KMS-11 (cell line): ENCODE measurements around the gene FGFBP3.

Source experiments
- H2AFZ ChIP-seq: fragments of 200-600 bp; sonication (generic); 2 replicates; pipeline ENCODE4 v1.6.1; 2016; ENCODE audit warnings: antibody characterized with exemption, mixed run types, low read depth
- H3K27ac ChIP-seq: fragments of 200-600 bp; sonication (generic); 2 replicates; pipeline ENCODE4 v1.6.1; 2016; ENCODE audit warnings: mild to moderate bottlenecking, mixed run types
- H3K27me3 ChIP-seq: fragments of 200-600 bp; sonication (generic); 2 replicates; pipeline ENCODE4 v1.6.1; 2017; ENCODE audit warnings: mild to moderate bottlenecking, low read depth, mixed run types, moderate library complexity; ENCODE audit not compliant: insufficient read depth
- H3K36me3 ChIP-seq: fragments of 200-600 bp; sonication (generic); 2 replicates; pipeline ENCODE4 v1.6.1; 2017; ENCODE audit warnings: mild to moderate bottlenecking, mixed run types; ENCODE audit not compliant: insufficient read depth
- H3K4me1 ChIP-seq: fragments of 200-600 bp; sonication (generic); 2 replicates; pipeline ENCODE4 v1.6.1; 2016; ENCODE audit warnings: mild to moderate bottlenecking, low read depth, mixed run types; ENCODE audit not compliant: poor library complexity, severe bottlenecking
- H3K4me2 ChIP-seq: fragments of 200-600 bp; sonication (generic); 2 replicates; pipeline ENCODE4 v1.7.0; 2016; ENCODE audit warnings: mild to moderate bottlenecking, mixed run types
- H3K4me3 ChIP-seq: fragments of 200-600 bp; sonication (generic); IDR thresholded peaks from 2 replicates; pipeline ENCODE4 v1.6.1; 2017; ENCODE audit warnings: low read depth, low read length, mixed read lengths; ENCODE audit not compliant: insufficient read depth
- H3K79me2 ChIP-seq: fragments of 200-600 bp; sonication (generic); 2 replicates; pipeline ENCODE4 v1.6.1; 2016; ENCODE audit warnings: low read depth, mixed run types; ENCODE audit not compliant: insufficient read depth
- H3K9ac ChIP-seq: fragments of 200-600 bp; sonication (generic); 2 replicates; pipeline ENCODE4 v1.6.1; 2016; ENCODE audit warnings: mild to moderate bottlenecking, mixed run types
- H4K20me1 ChIP-seq: fragments of 200-600 bp; sonication (generic); 2 replicates; pipeline ENCODE4 v1.6.1; 2016; ENCODE audit warnings: mild to moderate bottlenecking, mixed run types; ENCODE audit not compliant: insufficient read depth
- TF ChIP-seq, protein P1 (sequence below): fragments of 200-600 bp; sonication (generic); conservative IDR thresholded peaks from 2 replicates; pipeline ENCODE4 v1.6.1; 2017; ENCODE audit warnings: low read depth, mild to moderate bottlenecking, antibody characterized with exemption, low read length, moderate library complexity, mixed read lengths

Gene FGFBP3

DNA sequence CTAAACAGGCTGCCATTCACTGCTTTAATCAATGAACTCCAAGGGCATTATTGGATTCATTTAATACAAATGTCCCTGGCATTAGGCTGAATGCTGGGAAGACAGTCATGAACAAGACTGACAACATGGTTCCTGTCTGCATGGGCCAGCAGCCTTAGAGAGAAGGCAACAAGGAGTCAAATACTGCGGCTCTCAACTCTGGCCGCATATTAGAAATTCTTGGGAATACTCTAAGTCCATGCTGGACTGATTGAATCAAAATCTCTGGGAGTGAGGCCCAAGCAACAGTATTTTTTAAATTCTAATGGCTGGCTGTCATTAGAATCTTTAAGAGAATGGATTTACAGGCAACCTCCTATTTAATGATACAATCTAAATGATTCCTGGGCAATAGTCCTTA lies 34.1 kb downstream of the FGFBP3 start:
- H3K9ac ChIP-seq = no peak overlapping the region
- H3K4me2 ChIP-seq = no peak overlapping the region
- no peaks in the 10 kb centered on the region for H3K36me3 ChIP-seq
- TF ChIP-seq, protein P1, sequence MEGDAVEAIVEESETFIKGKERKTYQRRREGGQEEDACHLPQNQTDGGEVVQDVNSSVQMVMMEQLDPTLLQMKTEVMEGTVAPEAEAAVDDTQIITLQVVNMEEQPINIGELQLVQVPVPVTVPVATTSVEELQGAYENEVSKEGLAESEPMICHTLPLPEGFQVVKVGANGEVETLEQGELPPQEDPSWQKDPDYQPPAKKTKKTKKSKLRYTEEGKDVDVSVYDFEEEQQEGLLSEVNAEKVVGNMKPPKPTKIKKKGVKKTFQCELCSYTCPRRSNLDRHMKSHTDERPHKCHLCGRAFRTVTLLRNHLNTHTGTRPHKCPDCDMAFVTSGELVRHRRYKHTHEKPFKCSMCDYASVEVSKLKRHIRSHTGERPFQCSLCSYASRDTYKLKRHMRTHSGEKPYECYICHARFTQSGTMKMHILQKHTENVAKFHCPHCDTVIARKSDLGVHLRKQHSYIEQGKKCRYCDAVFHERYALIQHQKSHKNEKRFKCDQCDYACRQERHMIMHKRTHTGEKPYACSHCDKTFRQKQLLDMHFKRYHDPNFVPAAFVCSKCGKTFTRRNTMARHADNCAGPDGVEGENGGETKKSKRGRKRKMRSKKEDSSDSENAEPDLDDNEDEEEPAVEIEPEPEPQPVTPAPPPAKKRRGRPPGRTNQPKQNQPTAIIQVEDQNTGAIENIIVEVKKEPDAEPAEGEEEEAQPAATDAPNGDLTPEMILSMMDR = no peak
- H3K79me2 ChIP-seq = no peaks in the 10 kb centered on the region
- H4K20me1 ChIP-seq = no peaks in the 10 kb centered on the region
- no peak overlapping the region for H3K4me3 ChIP-seq
- no peaks in the 10 kb centered on the region for H3K27me3 ChIP-seq
- H3K4me1 ChIP-seq = no peaks in the 10 kb centered on the region
- H2AFZ ChIP-seq = no peak overlapping the region
- no peak overlapping the region for H3K27ac ChIP-seq

DNA sequence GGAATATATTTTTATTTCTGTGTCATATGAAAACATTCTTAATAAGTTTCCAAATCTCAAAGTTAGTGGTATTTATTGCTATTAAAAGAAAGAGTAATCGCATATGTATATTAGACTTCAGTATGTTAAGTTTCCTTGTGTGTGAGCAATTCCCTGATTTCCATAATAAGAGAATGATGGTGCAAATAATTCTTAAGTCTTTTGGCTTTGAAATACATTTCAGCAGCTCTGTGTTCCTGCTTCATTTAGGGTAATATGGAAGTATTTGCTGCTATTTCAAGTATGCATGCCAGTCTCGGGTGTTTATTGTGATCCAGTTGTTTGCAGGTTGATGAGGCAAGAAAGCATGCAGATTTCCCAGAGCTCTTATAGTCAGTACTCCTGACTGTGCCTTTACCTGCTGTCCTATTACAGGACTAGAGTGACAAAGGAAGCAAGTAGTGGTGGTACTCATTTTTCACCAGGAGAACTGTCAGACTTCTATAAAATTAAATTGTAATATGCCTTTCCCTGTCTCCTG lies 43.7 kb downstream of the FGFBP3 start:
- Histone ChIP-seq H4K20me1 (no peaks in the 10 kb centered on the region), H3K36me3 (no peaks in the 10 kb centered on the region), H3K79me2 (no peaks in the 10 kb centered on the region), H3K27ac (no peak overlapping the region), H3K4me2 (no peak overlapping the region), H2AFZ (no peak overlapping the region), H3K4me3 (no peak overlapping the region), H3K9ac (no peak overlapping the region), H3K27me3 (no peaks in the 10 kb centered on the region), H3K4me1 (peaks cover 6% of the 10 kb centered on the region)
- TF ChIP-seq, protein P1 = no peak

DNA sequence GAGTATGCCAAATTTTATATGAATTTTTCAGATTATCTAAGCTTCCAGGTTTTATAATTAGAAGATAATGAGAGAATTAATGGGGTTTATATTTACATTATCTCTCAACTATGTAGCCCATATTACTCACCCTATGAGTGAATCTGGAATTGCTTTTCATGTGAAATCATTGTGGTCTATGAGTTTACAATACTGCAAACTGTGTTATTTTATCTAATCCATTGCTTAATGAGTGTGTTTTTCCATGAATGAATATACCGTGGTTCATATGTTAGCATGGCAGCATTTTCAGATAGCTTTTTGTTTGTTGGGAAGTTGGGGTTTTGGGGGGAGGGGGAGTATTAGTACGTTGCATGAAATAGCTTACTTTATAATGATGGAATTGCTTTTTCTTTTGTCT lies 44.5 kb downstream of the FGFBP3 start:
- no peaks in the 10 kb centered on the region for H3K79me2 ChIP-seq
- H3K4me1 ChIP-seq = peaks cover 14% of the 10 kb centered on the region
- H3K4me2 ChIP-seq = no peak overlapping the region
- TF ChIP-seq, protein P1 = no peak
- no peaks in the 10 kb centered on the region for H4K20me1 ChIP-seq
- H3K27me3 ChIP-seq = no peaks in the 10 kb centered on the region
- H3K27ac ChIP-seq = no peak overlapping the region
- no peak overlapping the region for H3K9ac ChIP-seq
- H3K36me3 ChIP-seq = no peaks in the 10 kb centered on the region
- H2AFZ ChIP-seq = no peak overlapping the region
- H3K4me3 ChIP-seq = no peak overlapping the region

DNA sequence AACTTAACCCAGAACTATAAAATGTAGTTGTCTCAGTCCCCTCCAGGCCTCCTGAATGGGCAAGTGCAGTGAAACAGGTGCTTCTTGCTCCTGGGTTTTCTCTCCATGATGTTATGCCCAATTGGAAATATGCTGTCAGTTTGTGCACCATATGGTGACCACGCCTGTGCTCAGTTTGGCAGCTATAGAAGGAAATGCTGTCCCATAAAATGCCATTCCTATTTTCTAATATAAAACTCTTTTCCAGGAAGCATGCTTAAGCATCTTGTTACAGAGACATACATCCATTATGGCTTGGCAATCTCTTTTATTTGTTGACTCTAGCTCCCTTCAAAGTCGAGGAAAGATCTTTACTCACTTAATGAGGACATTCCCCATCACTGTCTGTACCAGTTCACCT lies 45.2 kb downstream of the FGFBP3 start:
- H3K4me1 ChIP-seq = peaks cover 14% of the 10 kb centered on the region
- no peak overlapping the region for H3K4me2 ChIP-seq
- no peaks in the 10 kb centered on the region for H3K27me3 ChIP-seq
- no peaks in the 10 kb centered on the region for H3K36me3 ChIP-seq
- H3K9ac ChIP-seq = no peak overlapping the region
- no peak overlapping the region for H3K4me3 ChIP-seq
- no peaks in the 10 kb centered on the region for H4K20me1 ChIP-seq
- H3K79me2 ChIP-seq = no peaks in the 10 kb centered on the region
- H2AFZ ChIP-seq = no peak overlapping the region
- H3K27ac ChIP-seq = no peak overlapping the region
- TF ChIP-seq, protein P1 = no peak
